Inferior parietal cortex (tissue), 1 donor: Measurements from ENCODE around the gene YIPF1.
A peak's percentile ranks its signal among the peaks of the same experiment; 100 is the strongest.
"Not testable (repeated sequence)": the region's sequence is repeated elsewhere in the genome, so short reads cannot be mapped to it uniquely, and the experiment has no call there.

Experiments used
- DNase-seq: peaks from one replicate; pipeline ENCODE4 v3.0.0-alpha.2; 2016; ENCODE audit errors: extremely low spot score

Gene YIPF1

GRCh38 chr1:53894644-53895043, 5.0 kb upstream of the YIPF1 start:
- DNase-seq = no peak

- no peak for DNase-seq
Observed at GRCh38 chr1:53893999-53894636, 4.5 kb upstream of the YIPF1 start, which contains the start of gene DIO1. DIO1 (plus strand) TSS chr1:53894187; CDS start chr1:53894211, 24 bp downstream.

GRCh38 chr1:53892911-53893310, 3.3 kb upstream of the YIPF1 start:
- no peak for DNase-seq

GRCh38 chr1:53891678-53892077, 2.1 kb upstream of the YIPF1 start:
- DNase-seq = no peak

GRCh38 chr1:53891018-53891417, 1.4 kb upstream of the YIPF1 start:
- DNase-seq = no peak

GRCh38 chr1:53890522-53890941, 935 bp upstream of the YIPF1 start:
- DNase-seq = no peak

- DNase-seq = no peak
Observed at GRCh38 chr1:53888681-53889080, 916 bp downstream of the YIPF1 start.

GRCh38 chr1:53883600-53883999, 6.0 kb downstream of the YIPF1 start:
- DNase-seq = not testable (repeated sequence)

GRCh38 chr1:53881853-53882252, 7.7 kb downstream of the YIPF1 start:
- not testable (repeated sequence) for DNase-seq

GRCh38 chr1:53878492-53879105, 11.0 kb downstream of the YIPF1 start:
- DNase-seq = peak; percentile 65

- DNase-seq = not testable (repeated sequence)
Observed at GRCh38 chr1:53875150-53875549, 14.4 kb downstream of the YIPF1 start.

GRCh38 chr1:53871773-53872484, 17.7 kb downstream of the YIPF1 start:
- DNase-seq = no peak

- DNase-seq = no peak
Observed at GRCh38 chr1:53871221-53871620, 18.4 kb downstream of the YIPF1 start.

GRCh38 chr1:53869454-53870117, 20.0 kb downstream of the YIPF1 start:
- DNase-seq = no peak

GRCh38 chr1:53868565-53868964, 21.0 kb downstream of the YIPF1 start:
- no peak for DNase-seq

GRCh38 chr1:53862507-53862906, 27.1 kb downstream of the YIPF1 start:
- DNase-seq = no peak

- peak; percentile 66 for DNase-seq
Observed at GRCh38 chr1:53860967-53861411, 28.6 kb downstream of the YIPF1 start.

- no peak for DNase-seq
Observed at GRCh38 chr1:53851571-53852285, 37.9 kb downstream of the YIPF1 start.

- DNase-seq = no peak
Observed at GRCh38 chr1:53850082-53850673, 39.4 kb downstream of the YIPF1 start.

- DNase-seq = no peak
Observed at GRCh38 chr1:53847980-53848379, 41.6 kb downstream of the YIPF1 start.

- no peak for DNase-seq
Observed at GRCh38 chr1:53842347-53842746, 47.2 kb downstream of the YIPF1 start.
